Measurements from ENCODE around the gene HYLS1. TPM values are rescaled to one million over a fixed set of nuclear protein-coding genes. Genes with fewer than 3 reads are reported as not detected.

HYLS1 gene
- polyA plus RNA-seq, 1 experiment: 7.0 TPM

DNA sequence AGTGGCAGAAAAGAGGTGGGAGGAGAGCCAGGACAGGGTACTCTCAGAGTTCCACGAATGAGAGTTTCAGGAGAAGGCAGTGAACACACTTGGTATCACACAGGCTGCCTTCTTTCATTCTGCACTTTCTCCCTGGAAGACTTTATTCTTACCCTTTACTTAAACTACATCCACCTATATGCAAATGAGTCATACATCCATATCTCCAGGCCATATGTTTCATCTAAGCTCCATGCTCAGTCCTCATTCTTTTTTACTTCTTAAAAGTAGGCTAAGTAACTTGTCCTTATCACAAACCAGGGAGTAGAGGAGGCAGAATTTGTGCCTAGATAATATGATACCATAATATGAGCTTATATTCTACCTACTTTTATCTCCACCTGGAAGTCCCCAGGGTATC lies 6.2 kb upstream of the HYLS1 start:
- POLR2A ChIA-PET: interaction anchor here (0.7 kb wide), 1 partner anchor 713 kb away, joined by 7 read pairs; no protein-coding TSS in a partner anchor
- H3K9me3 ChIP-seq (ENCODE audit: control insufficient read depth, insufficient read depth, low read length): no peaks in the 10 kb centered on the region
- H3K4me3 ChIP-seq (ENCODE audit: low read depth, low read length): no peak overlapping the region
- TF ChIP-seq, protein P1, sequence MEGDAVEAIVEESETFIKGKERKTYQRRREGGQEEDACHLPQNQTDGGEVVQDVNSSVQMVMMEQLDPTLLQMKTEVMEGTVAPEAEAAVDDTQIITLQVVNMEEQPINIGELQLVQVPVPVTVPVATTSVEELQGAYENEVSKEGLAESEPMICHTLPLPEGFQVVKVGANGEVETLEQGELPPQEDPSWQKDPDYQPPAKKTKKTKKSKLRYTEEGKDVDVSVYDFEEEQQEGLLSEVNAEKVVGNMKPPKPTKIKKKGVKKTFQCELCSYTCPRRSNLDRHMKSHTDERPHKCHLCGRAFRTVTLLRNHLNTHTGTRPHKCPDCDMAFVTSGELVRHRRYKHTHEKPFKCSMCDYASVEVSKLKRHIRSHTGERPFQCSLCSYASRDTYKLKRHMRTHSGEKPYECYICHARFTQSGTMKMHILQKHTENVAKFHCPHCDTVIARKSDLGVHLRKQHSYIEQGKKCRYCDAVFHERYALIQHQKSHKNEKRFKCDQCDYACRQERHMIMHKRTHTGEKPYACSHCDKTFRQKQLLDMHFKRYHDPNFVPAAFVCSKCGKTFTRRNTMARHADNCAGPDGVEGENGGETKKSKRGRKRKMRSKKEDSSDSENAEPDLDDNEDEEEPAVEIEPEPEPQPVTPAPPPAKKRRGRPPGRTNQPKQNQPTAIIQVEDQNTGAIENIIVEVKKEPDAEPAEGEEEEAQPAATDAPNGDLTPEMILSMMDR (IDR thresholded peaks at IDR 0.05; ENCODE audit: low read depth, low read length): no peak
- CTCF ChIA-PET: interaction anchor here (0.6 to 1.2 kb wide), 6 partner anchors 313 to 1466 kb away, joined by 3 to 4 read pairs (median 4); partner anchors contain the start of gene FAM118B
- H3K27me3 ChIP-seq (ENCODE audit: control insufficient read depth, insufficient read depth, low read length): peaks cover 4% of the 10 kb centered on the region
- no peak for DNase-seq (ENCODE audit: low read depth, low spot score)
- H3K27ac ChIP-seq (ENCODE audit: low read depth, low read length): no peak overlapping the region

DNA sequence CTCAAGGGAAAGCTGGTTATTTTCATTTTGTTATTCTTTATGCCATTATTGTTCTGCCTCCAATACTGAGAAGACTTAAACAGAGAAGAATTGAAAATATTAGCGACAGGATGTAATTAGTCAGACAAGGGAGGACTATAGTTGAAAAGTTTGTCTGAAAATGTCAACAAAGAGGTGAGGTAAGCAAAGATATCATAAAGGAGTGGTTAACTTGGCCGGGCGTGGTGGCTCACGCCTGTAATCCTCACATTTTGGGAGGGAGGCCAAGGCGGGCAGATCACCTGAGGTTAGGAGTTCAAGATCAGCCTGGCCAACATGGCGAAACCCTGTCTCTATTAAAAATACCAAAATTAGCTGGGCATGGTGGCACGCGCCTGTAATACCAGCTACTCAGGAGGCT lies 4.1 kb upstream of the HYLS1 start:
- no peak overlapping the region for H3K27ac ChIP-seq (ENCODE audit: low read depth, low read length)
- H3K4me3 ChIP-seq (ENCODE audit: low read depth, low read length): no peak overlapping the region
- H3K9me3 ChIP-seq (ENCODE audit: control insufficient read depth, insufficient read depth, low read length): peaks cover 7% of the 10 kb centered on the region
- TF ChIP-seq, protein P1 (IDR thresholded peaks at IDR 0.05; ENCODE audit: low read depth, low read length): no peak
- ChIA-PET POLR2A (no interaction called here), CTCF (no interaction called here)
- H3K27me3 ChIP-seq (ENCODE audit: control insufficient read depth, insufficient read depth, low read length): peaks cover 4% of the 10 kb centered on the region
- no peak for DNase-seq (ENCODE audit: low read depth, low spot score)

DNA sequence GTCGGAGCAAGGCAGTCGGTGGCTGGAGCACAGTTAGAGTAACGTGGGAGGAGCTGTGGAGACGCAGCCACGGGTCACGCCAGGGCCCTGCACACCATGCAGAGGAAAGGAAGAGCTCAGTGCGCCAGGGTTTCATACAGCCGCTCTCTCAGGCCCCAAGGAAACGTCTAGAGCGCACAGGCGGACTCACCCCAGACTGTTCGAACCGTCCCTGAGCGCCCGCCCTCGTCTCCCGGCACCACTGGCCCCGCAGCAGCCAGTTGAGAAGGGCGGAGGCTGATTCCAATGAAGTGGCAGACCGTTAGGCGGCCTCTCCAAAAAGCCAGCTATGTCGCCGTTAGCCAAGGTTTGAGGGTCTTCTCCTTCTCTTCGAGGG lies 483 bp upstream of the HYLS1 start:
- TF ChIP-seq, protein P1 (IDR thresholded peaks at IDR 0.05; ENCODE audit: low read depth, low read length): no peak
- H3K9me3 ChIP-seq (ENCODE audit: control insufficient read depth, insufficient read depth, low read length): peaks cover 7% of the 10 kb centered on the region
- DNase-seq (ENCODE audit: low read depth, low spot score): no peak
- CTCF ChIA-PET: interaction anchor here (0.8 to 1.4 kb wide), 3 partner anchors 12 to 36 kb away, joined by 3 to 7 read pairs (median 4); partner anchors contain the start of gene PUS3
- POLR2A ChIA-PET: interaction anchor here (0.8 to 1.7 kb wide), 2 partner anchors 16 to 231 kb away, joined by 3 to 16 read pairs; partner anchors contain the start of gene PUS3
- H3K27me3 ChIP-seq (ENCODE audit: control insufficient read depth, insufficient read depth, low read length): no peaks in the 10 kb centered on the region
- H3K27ac ChIP-seq (ENCODE audit: low read depth, low read length): peak overlapping the region; percentile 75
- H3K4me3 ChIP-seq (ENCODE audit: low read depth, low read length): peak overlapping the region; percentile 91

DNA sequence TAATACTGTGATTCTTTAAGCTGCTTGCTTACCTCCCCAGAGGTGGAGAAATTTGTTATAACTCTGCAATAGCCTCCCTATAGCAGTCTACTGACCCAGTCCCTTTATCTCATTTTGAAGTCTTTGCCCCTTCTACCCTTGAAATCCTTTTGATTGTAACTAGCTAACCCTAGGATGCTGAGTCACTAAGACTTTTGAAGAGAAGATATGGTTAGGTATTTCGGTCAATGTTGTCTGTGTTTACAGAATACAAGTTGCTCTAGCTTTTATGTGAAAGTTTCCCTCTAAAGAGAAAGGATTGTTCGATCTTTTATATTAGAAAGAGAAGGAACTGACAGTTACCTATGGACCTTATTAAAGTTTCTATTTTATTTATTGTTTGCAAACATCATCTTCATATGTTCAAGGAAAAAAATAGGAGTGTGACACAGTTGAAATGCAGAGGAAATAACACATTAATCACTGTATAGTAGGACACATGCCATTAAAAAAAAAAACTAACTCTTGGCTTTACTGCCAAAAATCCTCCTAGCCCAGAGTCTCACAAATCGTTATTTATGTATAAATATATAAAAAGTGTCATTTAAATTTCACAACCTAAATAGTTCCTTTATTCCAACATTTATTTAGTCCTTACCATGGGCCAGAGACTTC lies 3.1 kb downstream of the HYLS1 start:
- ChIA-PET POLR2A (no interaction called here), CTCF (interaction anchor here (0.9 to 1.0 kb wide), 2 partner anchors 15 to 485 kb away, joined by 3 read pairs; no protein-coding TSS in a partner anchor)
- TF ChIP-seq, protein P1 (IDR thresholded peaks at IDR 0.05; ENCODE audit: low read depth, low read length): no peak
- Histone ChIP-seq H3K27me3 (ENCODE audit: control insufficient read depth, insufficient read depth, low read length) (no peaks in the 10 kb centered on the region), H3K27ac (ENCODE audit: low read depth, low read length) (no peak overlapping the region), H3K9me3 (ENCODE audit: control insufficient read depth, insufficient read depth, low read length) (peaks cover 7% of the 10 kb centered on the region), H3K4me3 (ENCODE audit: low read depth, low read length) (no peak overlapping the region)
- DNase-seq (ENCODE audit: low read depth, low spot score): no peak

DNA sequence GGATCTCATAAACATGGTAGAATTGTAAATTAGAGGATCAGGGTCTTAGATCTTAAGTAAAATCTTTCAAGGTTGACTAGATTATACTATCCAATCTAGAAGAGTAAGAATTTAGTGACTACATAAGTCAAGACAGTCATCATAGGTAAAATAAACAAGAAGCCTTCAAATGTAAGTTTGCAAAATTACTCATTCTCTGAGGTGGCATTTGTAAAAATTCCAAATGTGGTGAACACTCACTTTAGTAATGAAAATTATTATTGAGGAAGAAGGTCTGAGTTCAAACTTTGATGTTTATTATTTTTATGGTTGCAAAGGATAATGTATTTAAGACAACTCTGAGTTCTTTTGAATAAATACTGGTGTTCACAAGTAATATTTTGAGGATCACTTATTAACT lies 4.6 kb downstream of the HYLS1 start:
- Histone ChIP-seq H3K4me3 (ENCODE audit: low read depth, low read length) (no peak overlapping the region), H3K27me3 (ENCODE audit: control insufficient read depth, insufficient read depth, low read length) (no peaks in the 10 kb centered on the region), H3K27ac (ENCODE audit: low read depth, low read length) (no peak overlapping the region), H3K9me3 (ENCODE audit: control insufficient read depth, insufficient read depth, low read length) (peaks cover 3% of the 10 kb centered on the region)
- TF ChIP-seq, protein P1 (IDR thresholded peaks at IDR 0.05; ENCODE audit: low read depth, low read length): no peak
- no peak for DNase-seq (ENCODE audit: low read depth, low spot score)
- ChIA-PET POLR2A (no interaction called here), CTCF (interaction anchor here (1.6 kb wide), 1 partner anchor 31 kb away, joined by 3 read pairs; no protein-coding TSS in a partner anchor)

Measured in AG04450 (cell line).